Loucy (cell line): ENCODE results near the gene SIGLEC11.

Source experiments
- CTCF ChIP-seq: fragments of 200-600 bp; sonication (generic); conservative IDR thresholded peaks from 2 replicates; pipeline ENCODE4 v1.5.1; 2014; ENCODE audit warnings: mild to moderate bottlenecking, antibody characterized with exemption, low read length
- EZH2phosphoT487 ChIP-seq: fragments of 200-600 bp; IDR thresholded peaks from 2 replicates; pipeline ENCODE4 v1.6.1; 2018; ENCODE audit warnings: antibody characterized with exemption, mild to moderate bottlenecking, moderate library complexity, borderline replicate concordance

GRCh38 chr19:49910179-49910578 is 50.8 kb downstream of the SIGLEC11 start:
- TF ChIP-seq EZH2phosphoT487 (no peak), CTCF (no peak)
